Cardiac muscle cell (in vitro differentiated cells and primary cell): Measurements from ENCODE around the gene UPB1. TPM values are rescaled to one million over a fixed set of nuclear protein-coding genes. Genes with fewer than 3 reads are reported as not detected.

Experiments used
- DNase-seq, 2 donors: peaks; one replicate each; pipeline versions ENCODE4 v3.0.0 to v3.0.0-alpha.2; 2010 to 2017; ENCODE audit warnings: low read depth in 1 of 2, low spot score in 1 of 2
- H3K27ac ChIP-seq: fragments of 200-600 bp; sonication (generic); 2 replicates; pipeline ENCODE4 v1.5.1; 2016
- H3K27me3 ChIP-seq: fragments of 200-600 bp; sonication (generic); 2 replicates; pipeline ENCODE4 v1.6.0; 2016; ENCODE audit warnings: control low read depth
- H3K36me3 ChIP-seq: fragments of 200-600 bp; sonication (generic); 2 replicates; pipeline ENCODE4 v1.5.1; 2016; ENCODE audit warnings: control low read depth
- H3K4me1 ChIP-seq: fragments of 200-600 bp; sonication (generic); 2 replicates; pipeline ENCODE4 v1.8.1; 2017; ENCODE audit warnings: low read depth, mild to moderate bottlenecking, mixed run types
- H3K4me3 ChIP-seq: fragments of 200-600 bp; sonication (generic); 2 replicates; pipeline ENCODE4 v1.5.1; 2016; ENCODE audit warnings: mild to moderate bottlenecking
- H3K9me3 ChIP-seq: fragments of 200-600 bp; sonication (generic); 2 replicates; pipeline ENCODE4 v1.5.1; 2017; ENCODE audit warnings: low read depth, mild to moderate bottlenecking, control low read depth
- CTCF ChIP-seq: IDR thresholded peaks from 2 replicates; pipeline ENCODE4 v1.5.1; 2012; ENCODE audit warnings: low read depth, mild to moderate bottlenecking, low read length
- polyA plus RNA-seq: library from polyadenylated mRNA; unstranded; fragments of >200 nt; fragmentation: Nextera tagmentation; extraction: Ambion mirVana; gene quantifications from 2 replicates; pipeline ENCODE4 v1.2.1, GENCODE V29; 2016
- total RNA-seq: library from RNA; depleted of rRNA; stranded (reverse); fragments of >200 nt; gene quantifications from 2 replicates; pipeline ENCODE4 v1.2.3, GENCODE V29; 2016

The UPB1 gene
- total and polyA plus RNA-seq, 2 experiments from 2014 or later, result 1.6 to 4.0 TPM

GRCh38 chr22:24481641-24482040 lies 13.5 kb upstream of the UPB1 start:
- no peaks in the 10 kb centered on the region for H3K27me3 ChIP-seq
- H3K4me3 ChIP-seq, result no peak overlapping the region
- DNase-seq, result no peak
- H3K4me1 ChIP-seq, result peaks cover 8% of the 10 kb centered on the region
- no peak for TF ChIP-seq CTCF
- H3K27ac ChIP-seq, result no peak overlapping the region
- no peaks in the 10 kb centered on the region for H3K36me3 ChIP-seq
- no peaks in the 10 kb centered on the region for H3K9me3 ChIP-seq

- Histone ChIP-seq H3K4me3 (no peak overlapping the region), H3K9me3 (no peaks in the 10 kb centered on the region), H3K4me1 (peaks cover 9% of the 10 kb centered on the region), H3K27ac (no peak overlapping the region), H3K27me3 (no peaks in the 10 kb centered on the region), H3K36me3 (no peaks in the 10 kb centered on the region)
- no peak for TF ChIP-seq CTCF
- DNase-seq, result peak in 1 of 2 donors; percentile 75
These were observed 12.6 kb upstream of the UPB1 start for GRCh38 chr22:24482575-24482974.

- TF ChIP-seq CTCF, result no peak
These were observed 12.1 kb upstream of the UPB1 start for GRCh38 chr22:24482998-24483397.

GRCh38 chr22:24483976-24484545 lies 11.1 kb upstream of the UPB1 start:
- no peak overlapping the region for H3K4me3 ChIP-seq
- no peak overlapping the region for H3K27ac ChIP-seq
- no peak for TF ChIP-seq CTCF
- DNase-seq, result no peak
- H3K27me3 ChIP-seq, result no peaks in the 10 kb centered on the region
- no peaks in the 10 kb centered on the region for H3K36me3 ChIP-seq
- no peaks in the 10 kb centered on the region for H3K9me3 ChIP-seq
- H3K4me1 ChIP-seq, result peaks cover 13% of the 10 kb centered on the region

More at GRCh38 chr22:24482998-24483397, 12.1 kb upstream of the UPB1 start:
- peaks cover 13% of the 10 kb centered on the region for H3K4me1 ChIP-seq
- H3K27me3 ChIP-seq, result no peaks in the 10 kb centered on the region
- no peak for DNase-seq
- no peak overlapping the region for H3K4me3 ChIP-seq
- no peak overlapping the region for H3K27ac ChIP-seq
- no peaks in the 10 kb centered on the region for H3K36me3 ChIP-seq
- H3K9me3 ChIP-seq, result no peaks in the 10 kb centered on the region

GRCh38 chr22:24485170-24485569 lies 10.0 kb upstream of the UPB1 start:
- Histone ChIP-seq H3K27me3 (no peaks in the 10 kb centered on the region), H3K36me3 (no peaks in the 10 kb centered on the region), H3K27ac (no peak overlapping the region), H3K4me3 (no peak overlapping the region), H3K4me1 (peaks cover 13% of the 10 kb centered on the region), H3K9me3 (no peaks in the 10 kb centered on the region)
- DNase-seq, result no peak
- no peak for TF ChIP-seq CTCF
